Hematopoietic multipotent progenitor cell treated with erythropoietin and hydrocortisone succinate and interleukin-3 and kit ligand, for 17 days (in vitro differentiated cells): ENCODE measurements around the gene SH2D3A.
"Not testable (repeated sequence)": the region's sequence is repeated elsewhere in the genome, so short reads cannot be mapped to it uniquely, and the experiment has no call there.

Source experiments
- DNase-seq: peaks from one replicate; pipeline ENCODE4 v3.0.0-alpha.2; 2015; ENCODE audit warnings: low spot score

SH2D3A gene

GRCh38 chr19:6790194-6791128 is 23.2 kb upstream of the SH2D3A start:
- no peak for DNase-seq

- no peak for DNase-seq
These were observed 21.7 kb upstream of the SH2D3A start for GRCh38 chr19:6788896-6789295.

- no peak for DNase-seq
These were observed 20.2 kb upstream of the SH2D3A start for GRCh38 chr19:6787393-6787792.

GRCh38 chr19:6779206-6779605 is 12.0 kb upstream of the SH2D3A start:
- DNase-seq = no peak

- no peak for DNase-seq
These were observed 11.2 kb upstream of the SH2D3A start for GRCh38 chr19:6778386-6778785.

DNA sequence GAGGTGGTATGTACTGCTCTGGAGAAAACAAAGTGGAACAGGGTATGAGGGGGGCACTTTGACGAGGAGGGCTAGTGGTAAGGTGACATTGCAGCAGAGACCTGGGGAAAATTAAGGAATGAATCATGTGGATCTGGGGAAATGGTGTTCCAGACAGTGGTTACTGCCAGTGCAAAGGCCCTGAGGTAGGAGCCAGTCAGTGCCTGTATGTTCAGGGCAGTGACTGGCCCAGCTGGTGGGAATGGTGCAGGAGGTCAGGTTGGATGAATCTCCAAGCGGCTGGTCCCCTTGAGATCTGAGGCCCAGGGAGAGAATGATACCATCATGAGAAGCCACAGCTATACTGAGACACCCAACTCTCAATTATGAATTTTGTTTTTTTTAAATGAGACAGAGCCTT is 10.2 kb upstream of the SH2D3A start:
- DNase-seq = no peak

DNA sequence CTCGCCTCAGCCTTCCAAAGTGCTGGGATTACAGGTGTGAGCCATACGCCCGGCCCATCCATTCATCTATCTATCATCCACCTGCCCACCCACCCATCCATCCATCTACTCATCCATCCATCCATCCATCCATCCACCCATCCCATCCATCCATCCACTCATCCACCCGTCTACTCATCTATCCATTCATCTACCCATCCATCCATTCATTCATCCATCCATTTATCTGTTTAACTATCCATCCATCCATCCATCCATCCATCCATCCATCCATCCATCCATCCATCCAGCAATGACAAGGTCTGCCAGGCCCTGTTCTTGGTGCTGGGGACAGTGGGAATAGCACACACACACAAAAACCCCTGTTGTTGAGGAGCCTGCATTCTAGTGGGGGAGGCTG is 9.8 kb upstream of the SH2D3A start:
- DNase-seq = no peak

DNA sequence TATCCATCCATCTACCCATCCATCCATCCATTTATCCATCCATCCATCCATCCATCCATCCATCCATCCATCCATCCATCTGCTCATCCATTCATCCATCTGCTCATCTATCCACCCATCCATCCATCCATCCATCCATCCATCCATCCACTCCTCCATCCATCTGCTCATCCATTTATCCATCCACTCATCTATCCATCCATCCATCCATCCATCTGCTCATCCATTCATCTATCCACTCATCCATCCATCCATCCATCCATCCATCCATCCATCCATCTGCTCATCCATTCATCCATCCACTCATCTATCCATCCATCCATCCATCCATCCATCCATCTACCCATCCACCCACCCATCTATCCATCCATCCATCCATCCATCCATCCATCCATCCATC is 8.8 kb upstream of the SH2D3A start:
- not testable (repeated sequence) for DNase-seq

- no peak for DNase-seq
These were observed 7.8 kb upstream of the SH2D3A start for GRCh38 chr19:6774821-6775707.

- no peak for DNase-seq
These were observed 6.2 kb upstream of the SH2D3A start for GRCh38 chr19:6773323-6773931.

DNA sequence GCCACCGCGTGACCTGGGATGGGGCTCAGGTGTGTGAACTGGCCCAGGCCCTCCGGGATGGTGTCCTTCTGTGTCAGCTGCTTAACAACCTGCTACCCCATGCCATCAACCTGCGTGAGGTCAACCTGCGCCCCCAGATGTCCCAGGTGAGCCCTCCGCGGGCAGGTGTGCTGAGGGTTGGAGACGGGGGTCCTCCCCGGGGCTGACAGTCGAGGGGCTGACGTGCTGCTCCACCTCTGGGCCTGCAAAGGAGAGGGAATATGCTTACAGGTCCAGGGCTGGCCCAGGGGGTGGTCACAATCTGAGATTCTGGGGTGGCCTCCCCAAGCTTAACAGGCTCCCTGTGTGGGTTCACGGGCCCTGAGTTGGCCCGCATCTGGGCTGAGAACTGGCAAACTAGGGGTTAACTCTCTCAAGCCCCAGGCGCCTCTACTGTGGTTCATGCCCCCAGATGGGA is 5.7 kb upstream of the SH2D3A start:
- no peak for DNase-seq

DNA sequence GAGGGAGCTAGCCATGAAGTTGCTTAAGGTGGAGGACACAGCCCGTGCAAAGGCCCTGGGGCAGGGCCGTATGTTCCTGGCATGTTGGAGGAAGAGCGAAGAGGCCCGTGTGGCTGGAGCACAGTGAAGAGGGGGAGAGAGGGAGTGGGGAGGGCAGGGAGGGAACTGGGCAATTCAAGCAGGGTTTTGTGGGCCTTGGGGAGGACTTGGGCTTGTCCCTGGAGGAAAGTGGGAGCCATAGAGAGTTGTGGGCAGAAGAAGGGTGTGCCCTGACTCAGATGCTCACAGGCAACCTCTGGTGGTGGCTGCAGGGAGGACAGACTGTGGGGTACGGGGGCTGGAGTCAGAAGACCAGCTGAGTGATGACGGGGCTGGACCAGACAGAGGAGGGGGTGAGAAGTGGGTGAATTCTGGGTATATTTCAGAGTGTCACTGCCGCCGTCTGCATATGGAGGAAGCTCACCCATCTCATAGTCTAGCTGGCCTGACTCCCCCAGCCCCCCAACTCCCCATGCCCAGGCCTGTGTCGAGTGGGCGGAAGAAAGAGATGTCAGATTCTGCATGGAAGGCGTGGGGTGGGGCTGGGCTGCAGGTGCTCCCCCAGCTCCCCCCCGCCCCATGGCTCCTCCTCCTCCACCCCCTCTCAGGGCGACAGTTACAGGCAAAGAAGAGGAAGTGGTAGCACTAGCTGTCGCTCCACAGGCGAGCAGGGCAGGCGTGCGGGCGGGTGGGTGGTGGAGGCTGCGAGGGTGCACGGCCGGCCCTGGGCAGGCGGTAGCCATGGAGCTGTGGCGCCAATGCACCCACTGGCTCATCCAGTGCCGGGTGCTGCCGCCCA is 5.0 kb upstream of the SH2D3A start, which contains the start of gene VAV1:
TSS of gene VAV1 (plus strand) at position 681 of the 838 bp plus-strand sequence. CDS start at position 781, 100 bp downstream.
- no peak for DNase-seq

GRCh38 chr19:6771648-6772027 is 4.4 kb upstream of the SH2D3A start:
- not testable (repeated sequence) for DNase-seq

GRCh38 chr19:6769006-6769619 is 1.9 kb upstream of the SH2D3A start:
- peak; percentile 30 for DNase-seq

DNA sequence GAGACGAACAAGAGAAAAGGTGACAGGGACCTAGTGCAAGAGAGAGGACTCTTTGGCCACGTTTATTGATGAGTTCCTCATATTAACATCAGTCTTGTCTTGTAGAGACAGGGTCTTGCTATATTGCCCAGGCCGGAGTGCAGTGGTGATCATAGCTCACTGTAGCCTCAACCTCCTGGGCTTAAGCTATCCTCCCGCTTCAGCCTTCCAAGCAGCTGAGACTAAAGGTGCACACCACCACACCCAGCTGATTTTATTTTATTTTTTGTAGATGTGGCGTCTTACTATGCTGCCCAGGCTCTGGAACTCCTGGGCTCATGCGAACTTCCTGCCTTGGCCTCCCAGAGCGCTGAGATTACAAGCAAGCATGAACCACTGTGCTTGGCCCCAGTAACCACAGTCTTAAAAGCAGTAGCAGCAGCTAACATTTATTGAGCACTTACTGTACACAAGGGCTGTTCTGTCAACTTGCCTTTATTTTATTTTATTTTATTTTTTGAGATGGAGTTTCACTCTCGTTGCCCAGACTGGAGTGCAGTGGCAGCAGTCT is 1.1 kb upstream of the SH2D3A start:
- DNase-seq = no peak

DNA sequence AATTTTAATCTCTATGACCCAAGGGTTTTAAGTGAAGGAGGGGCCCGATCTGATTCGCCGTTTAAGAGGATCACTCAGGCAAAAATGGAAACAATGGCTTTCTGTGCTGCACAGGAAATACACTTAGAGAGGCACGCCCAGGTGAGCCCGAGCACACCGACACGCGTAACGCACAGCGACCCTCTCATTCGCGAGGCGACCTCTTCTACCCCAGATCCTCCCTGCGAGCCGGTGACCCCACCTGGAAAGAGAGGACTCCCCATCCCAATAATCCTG is 216 bp downstream of the SH2D3A start:
- no peak for DNase-seq

DNA sequence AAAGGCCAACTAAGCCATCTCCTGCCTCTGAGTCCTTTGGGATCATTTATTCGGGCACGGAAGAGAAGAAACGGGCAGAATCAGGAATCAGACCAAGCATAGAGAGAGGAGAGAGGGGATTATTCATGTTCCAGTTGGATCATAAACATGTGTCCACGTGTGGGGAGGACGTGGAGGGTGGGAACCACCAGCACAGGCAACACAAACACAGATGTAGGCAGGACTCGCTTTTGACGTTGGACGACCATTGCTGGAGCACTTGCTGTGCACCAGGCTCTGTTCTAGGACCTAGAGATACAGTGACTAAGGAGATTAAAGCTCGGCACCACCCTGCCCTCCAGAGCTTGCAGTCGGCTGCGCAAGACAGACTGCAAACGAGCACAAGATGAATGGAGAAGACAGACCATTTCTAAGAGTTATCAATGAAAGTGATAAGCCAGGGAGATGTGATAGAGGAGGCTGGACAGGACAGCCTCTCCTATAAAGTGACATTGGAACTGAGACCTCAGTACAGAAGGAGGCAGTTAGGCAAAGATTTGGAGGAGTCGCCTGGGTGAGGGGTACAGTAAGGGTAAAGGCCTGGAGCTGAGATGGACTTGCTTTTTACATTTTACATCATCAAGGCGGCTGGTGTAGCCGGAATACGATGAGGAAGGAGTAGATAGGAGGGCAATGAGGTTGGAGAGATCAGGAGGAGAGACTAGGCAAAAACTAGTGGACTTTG is 716 bp downstream of the SH2D3A start:
- no peak for DNase-seq

- DNase-seq = no peak
These were observed 1.4 kb downstream of the SH2D3A start for GRCh38 chr19:6765738-6766356.

- not testable (repeated sequence) for DNase-seq
These were observed 4.9 kb downstream of the SH2D3A start for GRCh38 chr19:6762253-6762797.
